ENCODE measurements around the gene PRKCA.

PRKCA gene

DNA sequence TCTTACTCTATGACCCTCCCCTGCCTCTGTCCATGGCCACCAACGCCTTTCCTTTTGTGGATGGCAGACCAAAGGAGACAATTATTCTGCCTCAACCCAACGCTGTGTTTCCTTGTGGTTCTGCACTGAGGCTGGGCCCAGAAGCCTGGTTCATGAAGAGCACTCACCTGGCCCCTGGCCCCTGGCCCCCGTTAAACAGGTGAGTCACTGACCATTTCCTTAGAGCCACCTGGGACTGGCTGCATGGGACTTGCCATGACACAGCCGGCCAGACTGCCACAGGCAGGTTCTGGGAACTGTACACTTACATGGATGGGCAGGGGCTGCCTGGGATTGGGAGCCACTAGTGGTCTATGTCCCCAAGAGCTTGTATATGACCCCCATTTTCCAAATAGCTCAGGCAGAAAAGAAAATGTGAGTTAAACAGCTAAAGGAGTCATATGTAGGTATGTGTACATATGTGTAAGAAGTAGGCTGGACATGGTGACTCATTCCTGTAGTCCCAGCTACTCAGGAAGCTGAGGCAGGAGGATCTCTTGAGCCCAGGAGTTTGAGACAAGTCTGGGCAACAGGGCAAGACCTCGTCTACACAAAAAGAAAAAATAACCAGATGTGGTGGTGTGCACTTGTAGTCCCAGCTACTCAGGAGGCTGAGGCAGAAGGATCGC, 350.6 kb downstream of the PRKCA start:
- Histone ChIP-seq H3K4me3 (no peak overlapping the region), H3K9ac (ENCODE audit: insufficient read length) (no peak overlapping the region), H3K9me3 (ENCODE audit: low read depth, low read length) (no peaks in the 10 kb centered on the region), H3K27ac (no peak overlapping the region), H3K36me3 (ENCODE audit: insufficient read depth, low read length) (no peaks in the 10 kb centered on the region)
- no peak for DNase-seq (ENCODE audit: low read depth, low spot score)
- TF ChIP-seq FOXP2 (optimal IDR thresholded peaks at IDR 0.05; ENCODE audit: control extremely low read depth, extremely low read length, insufficient read depth) (no peak), EZH2 (IDR thresholded peaks at IDR 0.05) (no peak), POLR2AphosphoS5 (IDR thresholded peaks at IDR 0.05; ENCODE audit: borderline replicate concordance, low read depth, low read length) (no peak)

DNA sequence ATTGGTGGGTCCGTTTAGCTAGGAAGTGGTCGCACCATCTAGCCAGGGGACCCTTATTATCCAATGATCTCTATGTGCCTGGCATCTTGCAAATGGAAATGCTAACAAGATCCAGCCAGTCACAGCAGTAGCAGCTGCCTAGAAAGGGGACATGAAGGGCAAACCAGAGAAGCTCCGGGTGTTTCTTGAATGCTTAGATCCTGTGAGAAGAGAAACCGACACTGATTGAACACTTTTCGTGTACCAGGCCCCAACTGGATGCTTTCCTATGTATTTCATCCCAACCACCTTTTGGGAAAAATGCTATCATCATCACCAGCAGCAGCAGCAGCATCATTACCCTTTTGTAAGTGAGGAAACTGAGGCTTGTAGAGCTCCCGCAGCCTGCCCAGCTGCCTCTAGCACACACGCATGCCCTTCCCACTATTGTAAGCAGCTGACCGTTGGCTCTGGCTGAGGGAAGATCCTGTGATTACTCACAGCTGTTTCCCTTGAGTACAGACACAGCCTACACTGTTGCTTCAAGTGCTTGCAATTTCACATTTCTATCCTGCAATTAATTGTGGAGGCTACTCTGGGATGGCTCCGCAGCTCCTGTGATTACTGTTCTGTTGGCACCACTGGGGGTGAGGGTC, 351.8 kb downstream of the PRKCA start:
- no peak overlapping the region for H3K27ac ChIP-seq
- no peak overlapping the region for H3K4me3 ChIP-seq
- H3K9ac ChIP-seq (ENCODE audit: insufficient read length): no peak overlapping the region
- no peak for TF ChIP-seq EZH2 (IDR thresholded peaks at IDR 0.05)
- TF ChIP-seq FOXP2 (optimal IDR thresholded peaks at IDR 0.05; ENCODE audit: control extremely low read depth, extremely low read length, insufficient read depth): no peak
- no peak for TF ChIP-seq POLR2AphosphoS5 (IDR thresholded peaks at IDR 0.05; ENCODE audit: borderline replicate concordance, low read depth, low read length)
- H3K9me3 ChIP-seq (ENCODE audit: low read depth, low read length): no peaks in the 10 kb centered on the region
- DNase-seq (ENCODE audit: low read depth, low spot score): no peak
- no peaks in the 10 kb centered on the region for H3K36me3 ChIP-seq (ENCODE audit: insufficient read depth, low read length)

DNA sequence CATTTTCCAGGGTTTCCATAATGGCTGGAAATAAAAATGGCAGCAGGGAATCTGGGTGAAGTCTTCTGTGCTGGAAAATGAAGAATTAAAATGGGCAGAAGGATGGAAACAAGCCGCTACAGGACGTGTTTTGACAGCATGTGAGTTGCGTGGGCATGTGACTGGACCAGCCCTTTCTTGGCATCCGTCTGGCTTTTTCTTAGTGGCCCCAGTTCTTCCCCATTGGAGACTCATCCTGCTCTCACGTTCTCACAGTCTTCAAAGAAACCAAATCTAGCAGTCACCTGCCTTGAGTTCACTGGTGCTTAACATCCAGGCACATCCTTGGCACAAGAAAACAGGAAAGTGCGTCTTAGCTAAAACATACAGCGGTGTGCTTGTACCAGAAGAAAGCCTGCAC, 352.4 kb downstream of the PRKCA start:
- Histone ChIP-seq H3K9me3 (ENCODE audit: low read depth, low read length) (no peaks in the 10 kb centered on the region), H3K36me3 (ENCODE audit: insufficient read depth, low read length) (no peaks in the 10 kb centered on the region), H3K27ac (no peak overlapping the region), H3K4me3 (no peak overlapping the region), H3K9ac (ENCODE audit: insufficient read length) (no peak overlapping the region)
- TF ChIP-seq EZH2 (IDR thresholded peaks at IDR 0.05) (no peak), FOXP2 (optimal IDR thresholded peaks at IDR 0.05; ENCODE audit: control extremely low read depth, extremely low read length, insufficient read depth) (no peak), POLR2AphosphoS5 (IDR thresholded peaks at IDR 0.05; ENCODE audit: borderline replicate concordance, low read depth, low read length) (no peak)
- no peak for DNase-seq (ENCODE audit: low read depth, low spot score)

DNA sequence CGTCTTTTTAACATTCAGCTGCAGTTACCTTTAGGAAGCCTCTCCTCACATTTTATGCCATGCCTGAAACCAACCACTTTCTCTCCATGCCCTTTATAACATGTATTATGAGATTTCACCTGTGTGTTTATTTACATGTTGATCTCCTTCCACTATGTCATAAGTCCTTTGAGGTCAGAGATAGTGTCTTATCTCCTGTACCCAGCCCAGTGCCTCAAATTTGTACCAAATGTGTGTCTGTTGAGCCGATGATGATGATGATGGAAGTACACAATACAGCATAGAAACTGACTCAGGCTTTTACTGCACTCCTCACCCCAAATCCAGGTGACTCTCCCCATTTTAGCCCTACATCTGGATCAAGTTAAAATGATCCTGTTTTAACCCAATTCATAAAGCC, 353.0 kb downstream of the PRKCA start:
- TF ChIP-seq FOXP2 (optimal IDR thresholded peaks at IDR 0.05; ENCODE audit: control extremely low read depth, extremely low read length, insufficient read depth) (no peak), EZH2 (IDR thresholded peaks at IDR 0.05) (no peak), POLR2AphosphoS5 (IDR thresholded peaks at IDR 0.05; ENCODE audit: borderline replicate concordance, low read depth, low read length) (no peak)
- DNase-seq (ENCODE audit: low read depth, low spot score): no peak
- no peak overlapping the region for H3K9ac ChIP-seq (ENCODE audit: insufficient read length)
- no peaks in the 10 kb centered on the region for H3K36me3 ChIP-seq (ENCODE audit: insufficient read depth, low read length)
- H3K27ac ChIP-seq: no peak overlapping the region
- H3K4me3 ChIP-seq: no peak overlapping the region
- no peaks in the 10 kb centered on the region for H3K9me3 ChIP-seq (ENCODE audit: low read depth, low read length)

DNA sequence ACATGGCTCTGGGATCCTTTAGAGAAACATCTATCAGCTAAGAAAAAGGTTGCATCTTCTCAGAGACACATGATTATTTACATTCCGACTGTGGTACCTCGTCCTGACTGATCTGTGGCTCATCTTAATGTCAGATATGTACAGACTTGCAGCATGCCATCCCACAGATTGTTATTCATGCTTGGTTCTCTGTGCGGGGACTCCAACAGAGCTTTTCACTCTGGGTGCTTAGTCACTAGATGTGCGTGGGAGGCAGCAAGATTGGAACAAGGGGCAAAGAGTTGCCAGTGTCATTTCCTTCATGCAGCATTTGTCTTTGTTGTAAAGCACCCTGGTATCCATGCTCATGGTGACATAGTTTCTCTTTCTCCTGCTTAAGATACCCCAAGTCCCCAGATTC, 353.4 kb downstream of the PRKCA start:
- Histone ChIP-seq H3K9me3 (ENCODE audit: low read depth, low read length) (no peaks in the 10 kb centered on the region), H3K36me3 (ENCODE audit: insufficient read depth, low read length) (no peaks in the 10 kb centered on the region), H3K27ac (no peak overlapping the region), H3K4me3 (no peak overlapping the region), H3K9ac (ENCODE audit: insufficient read length) (no peak overlapping the region)
- DNase-seq (ENCODE audit: low read depth, low spot score): no peak
- TF ChIP-seq EZH2 (IDR thresholded peaks at IDR 0.05) (no peak), FOXP2 (optimal IDR thresholded peaks at IDR 0.05; ENCODE audit: control extremely low read depth, extremely low read length, insufficient read depth) (no peak), POLR2AphosphoS5 (IDR thresholded peaks at IDR 0.05; ENCODE audit: borderline replicate concordance, low read depth, low read length) (no peak)

DNA sequence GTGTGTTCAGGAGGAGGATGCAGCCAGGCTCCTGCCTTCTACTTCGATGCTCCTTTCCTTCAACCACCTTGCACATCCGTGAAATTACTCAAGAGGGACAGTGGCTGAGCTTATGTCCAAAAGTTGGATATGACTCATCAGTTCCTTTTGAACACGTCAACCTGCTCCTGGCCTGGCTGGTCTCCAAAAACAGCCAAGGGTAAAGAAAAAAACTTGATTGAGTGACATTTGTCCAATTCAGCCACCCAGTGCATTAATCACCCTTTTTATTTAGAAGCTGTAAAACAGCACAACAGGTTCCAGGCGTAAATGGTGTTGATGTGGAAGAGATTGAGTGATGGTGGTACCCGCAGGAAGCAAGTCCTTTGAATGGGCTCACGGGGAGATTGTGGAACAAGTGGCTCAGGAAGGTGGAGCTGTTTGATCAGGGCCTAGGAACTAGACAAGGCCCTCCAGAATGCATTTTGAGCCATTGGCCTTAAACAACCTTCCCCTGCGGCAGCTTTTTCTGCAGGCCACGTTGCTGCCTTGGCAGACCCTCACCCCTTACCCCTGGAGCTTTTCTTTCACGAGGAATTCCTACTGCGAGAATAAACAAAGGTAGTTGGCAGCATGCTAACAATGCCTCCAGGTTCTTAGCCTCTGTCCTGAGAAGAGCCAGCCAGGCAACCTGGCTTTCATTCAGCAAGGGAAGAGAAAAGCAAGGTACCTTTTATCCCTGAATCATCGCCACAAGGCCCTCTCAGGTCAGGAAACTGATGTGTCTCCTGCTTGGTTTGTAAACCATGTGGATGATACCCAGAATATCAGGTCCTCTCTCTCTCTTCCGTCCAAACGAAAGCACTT, 359.2 kb downstream of the PRKCA start:
- Histone ChIP-seq H3K36me3 (ENCODE audit: insufficient read depth, low read length) (no peaks in the 10 kb centered on the region), H3K4me3 (no peak overlapping the region), H3K9ac (ENCODE audit: insufficient read length) (no peak overlapping the region), H3K9me3 (ENCODE audit: low read depth, low read length) (no peaks in the 10 kb centered on the region), H3K27ac (no peak overlapping the region)
- no peak for DNase-seq (ENCODE audit: low read depth, low spot score)
- no peak for TF ChIP-seq EZH2 (IDR thresholded peaks at IDR 0.05)
- no peak for TF ChIP-seq POLR2AphosphoS5 (IDR thresholded peaks at IDR 0.05; ENCODE audit: borderline replicate concordance, low read depth, low read length)
- TF ChIP-seq FOXP2 (optimal IDR thresholded peaks at IDR 0.05; ENCODE audit: control extremely low read depth, extremely low read length, insufficient read depth): no peak

DNA sequence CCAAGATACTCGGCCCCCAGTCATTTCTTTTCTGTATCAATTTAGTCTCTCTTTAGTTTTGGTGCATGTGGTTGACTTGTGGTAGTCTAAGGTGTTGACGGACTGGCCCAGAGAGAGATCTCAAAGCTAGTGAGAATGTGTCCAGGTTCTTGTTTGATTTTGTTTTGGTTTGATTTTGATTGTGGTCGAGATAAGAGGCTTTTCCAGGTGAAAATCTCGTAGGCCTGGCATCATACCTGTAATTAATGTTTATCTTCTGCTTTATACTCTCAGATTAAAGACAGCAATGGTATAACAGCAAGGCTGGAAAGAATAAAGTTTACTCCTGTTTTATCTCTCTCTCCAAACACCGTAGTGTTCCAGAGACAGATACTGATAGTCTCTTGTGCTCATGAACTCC, 360.1 kb downstream of the PRKCA start:
- Histone ChIP-seq H3K27ac (no peak overlapping the region), H3K4me3 (no peak overlapping the region)
- no peak for DNase-seq (ENCODE audit: low read depth, low spot score)

DNA sequence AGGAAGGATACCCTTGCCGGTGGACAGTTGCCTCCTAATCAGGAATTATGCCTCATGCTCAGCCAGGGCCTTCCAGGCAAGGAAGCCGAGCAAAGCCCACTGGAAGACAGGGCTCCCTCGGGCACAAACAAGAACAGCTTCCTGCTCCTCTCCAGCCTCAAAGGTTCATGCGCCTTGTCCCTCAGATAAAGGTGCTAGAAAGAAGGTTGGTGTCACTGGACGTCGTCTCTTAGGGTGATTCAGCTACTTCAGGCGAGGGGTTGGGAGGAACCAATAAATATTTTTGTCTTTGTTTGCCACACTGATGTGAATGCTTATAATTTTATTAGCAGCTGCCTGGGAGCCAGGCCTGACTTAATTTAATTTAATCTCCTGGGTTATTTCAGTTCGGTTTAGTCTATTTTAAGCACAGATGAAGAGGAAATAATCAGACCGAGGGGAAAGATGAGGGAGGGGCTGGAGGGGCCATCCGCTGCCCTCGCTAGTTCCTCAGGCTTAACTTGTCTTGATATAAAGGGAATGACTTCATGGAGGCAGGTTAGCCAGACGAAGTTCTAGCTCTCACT, 360.7 kb downstream of the PRKCA start:
- H3K9ac ChIP-seq (ENCODE audit: insufficient read length): no peak overlapping the region
- H3K9me3 ChIP-seq (ENCODE audit: low read depth, low read length): no peaks in the 10 kb centered on the region
- TF ChIP-seq EZH2 (IDR thresholded peaks at IDR 0.05): no peak
- TF ChIP-seq FOXP2 (optimal IDR thresholded peaks at IDR 0.05; ENCODE audit: control extremely low read depth, extremely low read length, insufficient read depth): no peak
- TF ChIP-seq POLR2AphosphoS5 (IDR thresholded peaks at IDR 0.05; ENCODE audit: borderline replicate concordance, low read depth, low read length): no peak
- no peak for DNase-seq (ENCODE audit: low read depth, low spot score)
- no peak overlapping the region for H3K4me3 ChIP-seq
- H3K36me3 ChIP-seq (ENCODE audit: insufficient read depth, low read length): no peaks in the 10 kb centered on the region
- no peak overlapping the region for H3K27ac ChIP-seq

More for the DNA sequence above, 360.1 kb downstream of the PRKCA start:
- H3K9ac ChIP-seq (ENCODE audit: insufficient read length): no peak overlapping the region
- H3K9me3 ChIP-seq (ENCODE audit: low read depth, low read length): no peaks in the 10 kb centered on the region
- no peaks in the 10 kb centered on the region for H3K36me3 ChIP-seq (ENCODE audit: insufficient read depth, low read length)
- TF ChIP-seq EZH2 (IDR thresholded peaks at IDR 0.05) (no peak), FOXP2 (optimal IDR thresholded peaks at IDR 0.05; ENCODE audit: control extremely low read depth, extremely low read length, insufficient read depth) (no peak), POLR2AphosphoS5 (IDR thresholded peaks at IDR 0.05; ENCODE audit: borderline replicate concordance, low read depth, low read length) (no peak)

Data from SK-N-MC (cell line).